SJCRH30 (cell line): ENCODE data around the gene NCOA6. TPM values are rescaled to one million over a fixed set of nuclear protein-coding genes. Genes with fewer than 3 reads are reported as not detected.

Experiments used
- DNase-seq, 2 experiments: peaks; one replicate each; pipeline ENCODE4 v3.0.0-alpha.2; 2015 to 2020
- H3K27ac ChIP-seq: fragments of 250-450 bp; sonication (Bioruptor Pico); 2 replicates; pipeline ENCODE4 v1.5.1; 2020; ENCODE audit warnings: mild to moderate bottlenecking, moderate library complexity
- H3K27me3 ChIP-seq: fragments of 250-450 bp; sonication (Bioruptor Pico); 2 replicates; pipeline ENCODE4 v1.5.1; 2020; ENCODE audit warnings: mild to moderate bottlenecking, moderate library complexity
- H3K36me3 ChIP-seq: fragments of 250-450 bp; sonication (Bioruptor Pico); 2 replicates; pipeline ENCODE4 v1.5.1; 2020; ENCODE audit warnings: mild to moderate bottlenecking, moderate library complexity
- H3K4me1 ChIP-seq: fragments of 250-450 bp; sonication (Bioruptor Pico); 2 replicates; pipeline ENCODE4 v1.5.1; 2020; ENCODE audit warnings: mild to moderate bottlenecking, moderate library complexity
- H3K4me3 ChIP-seq: fragments of 250-450 bp; sonication (Bioruptor Pico); 2 replicates; pipeline ENCODE4 v1.5.1; 2020; ENCODE audit warnings: mild to moderate bottlenecking, moderate library complexity
- H3K9me3 ChIP-seq: fragments of 250-450 bp; sonication (Bioruptor Pico); replicated peaks from 2 replicates; pipeline ENCODE4 v1.5.1; 2020; ENCODE audit warnings: mild to moderate bottlenecking, moderate library complexity
- total RNA-seq: library from RNA; depleted of rRNA; stranded (reverse); fragments of >200 nt; shearing (Covaris generic); gene quantifications from 2 replicates; pipeline ENCODE4 v1.2.3, GENCODE V29; 2014

Gene NCOA6
- total RNA-seq, 1 experiment from 2014 or later = 21.5 TPM

- no peak for DNase-seq
- Histone ChIP-seq H3K9me3 (no peaks in the 10 kb centered on the region), H3K27ac (no peak overlapping the region), H3K27me3 (no peaks in the 10 kb centered on the region), H3K4me1 (peaks cover 10% of the 10 kb centered on the region; the same call in 1 of the 2 replicates), H3K36me3 (peaks cover 43% of the 10 kb centered on the region), H3K4me3 (no peak overlapping the region)
Measured at GRCh38 chr20:34774449-34774848, 51.0 kb downstream of the NCOA6 start.

GRCh38 chr20:34773726-34774125 is 51.7 kb downstream of the NCOA6 start:
- Histone ChIP-seq H3K27ac (no peak overlapping the region), H3K9me3 (no peaks in the 10 kb centered on the region), H3K36me3 (peaks cover 43% of the 10 kb centered on the region)

GRCh38 chr20:34772437-34772836 is 53.0 kb downstream of the NCOA6 start:
- no peak overlapping the region for H3K4me3 ChIP-seq

More at GRCh38 chr20:34773726-34774125, 51.7 kb downstream of the NCOA6 start:
- H3K4me3 ChIP-seq = no peak overlapping the region
- peaks cover 10% of the 10 kb centered on the region; the same call in 1 of the 2 replicates for H3K4me1 ChIP-seq
- DNase-seq = no peak
- H3K27me3 ChIP-seq = no peaks in the 10 kb centered on the region

GRCh38 chr20:34771680-34772081 is 53.8 kb downstream of the NCOA6 start:
- peaks cover 53% of the 10 kb centered on the region for H3K36me3 ChIP-seq
- peaks cover 10% of the 10 kb centered on the region; the same call in 1 of the 2 replicates for H3K4me1 ChIP-seq
- no peak for DNase-seq
- H3K27me3 ChIP-seq = no peaks in the 10 kb centered on the region
- no peak overlapping the region for H3K27ac ChIP-seq
- no peaks in the 10 kb centered on the region for H3K9me3 ChIP-seq
- H3K4me3 ChIP-seq = no peak overlapping the region

More at GRCh38 chr20:34772437-34772836, 53.0 kb downstream of the NCOA6 start:
- H3K36me3 ChIP-seq = peaks cover 48% of the 10 kb centered on the region
- H3K27ac ChIP-seq = no peak overlapping the region
- peaks cover 10% of the 10 kb centered on the region; the same call in 1 of the 2 replicates for H3K4me1 ChIP-seq
- no peak for DNase-seq
- no peaks in the 10 kb centered on the region for H3K9me3 ChIP-seq
- H3K27me3 ChIP-seq = no peaks in the 10 kb centered on the region

- no peak for DNase-seq
- H3K4me3 ChIP-seq = no peak overlapping the region
- peaks cover 8% of the 10 kb centered on the region; the same call in 1 of the 2 replicates for H3K4me1 ChIP-seq
- H3K27ac ChIP-seq = no peak overlapping the region
- H3K9me3 ChIP-seq = no peaks in the 10 kb centered on the region
- H3K36me3 ChIP-seq = peaks cover 55% of the 10 kb centered on the region
- no peaks in the 10 kb centered on the region for H3K27me3 ChIP-seq
Measured at GRCh38 chr20:34768096-34768495, 57.4 kb downstream of the NCOA6 start.

- H3K27me3 ChIP-seq = no peaks in the 10 kb centered on the region
- no peak overlapping the region for H3K4me3 ChIP-seq
- no peak for DNase-seq
- H3K9me3 ChIP-seq = no peaks in the 10 kb centered on the region
- peaks cover 72% of the 10 kb centered on the region for H3K36me3 ChIP-seq
- H3K27ac ChIP-seq = no peak overlapping the region
- H3K4me1 ChIP-seq = no peaks in the 10 kb centered on the region
Measured at GRCh38 chr20:34762031-34762555, 63.4 kb downstream of the NCOA6 start.

- Histone ChIP-seq H3K9me3 (no peaks in the 10 kb centered on the region), H3K27me3 (no peaks in the 10 kb centered on the region), H3K27ac (no peak overlapping the region), H3K4me3 (no peak overlapping the region), H3K4me1 (no peaks in the 10 kb centered on the region), H3K36me3 (peaks cover 70% of the 10 kb centered on the region)
- DNase-seq = no peak
Measured at GRCh38 chr20:34755367-34755766, 70.1 kb downstream of the NCOA6 start.

- Histone ChIP-seq H3K27me3 (no peaks in the 10 kb centered on the region), H3K27ac (no peak overlapping the region), H3K4me3 (no peak overlapping the region), H3K4me1 (no peaks in the 10 kb centered on the region), H3K9me3 (no peaks in the 10 kb centered on the region), H3K36me3 (peaks cover 70% of the 10 kb centered on the region)
- DNase-seq = no peak
Measured at GRCh38 chr20:34754611-34755010, 70.8 kb downstream of the NCOA6 start.

GRCh38 chr20:34753706-34754461 is 71.6 kb downstream of the NCOA6 start:
- DNase-seq = no peak
- Histone ChIP-seq H3K36me3 (peaks cover 73% of the 10 kb centered on the region), H3K27me3 (no peaks in the 10 kb centered on the region), H3K4me3 (no peak overlapping the region), H3K27ac (no peak overlapping the region), H3K4me1 (no peaks in the 10 kb centered on the region), H3K9me3 (no peaks in the 10 kb centered on the region)

GRCh38 chr20:34751453-34751852 is 74.0 kb downstream of the NCOA6 start:
- no peak overlapping the region for H3K27ac ChIP-seq
- H3K36me3 ChIP-seq = peaks cover 68% of the 10 kb centered on the region
- no peak for DNase-seq
- H3K27me3 ChIP-seq = no peaks in the 10 kb centered on the region
- no peak overlapping the region for H3K4me3 ChIP-seq
- no peaks in the 10 kb centered on the region for H3K4me1 ChIP-seq
- no peaks in the 10 kb centered on the region for H3K9me3 ChIP-seq

GRCh38 chr20:34750484-34750883 is 75.0 kb downstream of the NCOA6 start:
- Histone ChIP-seq H3K27me3 (no peaks in the 10 kb centered on the region), H3K9me3 (no peaks in the 10 kb centered on the region), H3K4me3 (no peak overlapping the region), H3K4me1 (no peaks in the 10 kb centered on the region), H3K27ac (no peak overlapping the region), H3K36me3 (peaks cover 72% of the 10 kb centered on the region)
- no peak for DNase-seq

GRCh38 chr20:34748709-34749108 is 76.7 kb downstream of the NCOA6 start:
- H3K27me3 ChIP-seq = no peaks in the 10 kb centered on the region
- no peak overlapping the region for H3K4me3 ChIP-seq
- DNase-seq = no peak
- H3K9me3 ChIP-seq = no peaks in the 10 kb centered on the region
- H3K36me3 ChIP-seq = peaks cover 72% of the 10 kb centered on the region
- H3K4me1 ChIP-seq = no peaks in the 10 kb centered on the region
- no peak overlapping the region for H3K27ac ChIP-seq

- no peaks in the 10 kb centered on the region for H3K4me1 ChIP-seq
- peaks cover 78% of the 10 kb centered on the region for H3K36me3 ChIP-seq
- no peak overlapping the region for H3K4me3 ChIP-seq
- DNase-seq = no peak
- no peak overlapping the region for H3K27ac ChIP-seq
- no peaks in the 10 kb centered on the region for H3K9me3 ChIP-seq
- no peaks in the 10 kb centered on the region for H3K27me3 ChIP-seq
Measured at GRCh38 chr20:34747479-34747878, 78.0 kb downstream of the NCOA6 start.

- H3K27me3 ChIP-seq = no peaks in the 10 kb centered on the region
- no peaks in the 10 kb centered on the region for H3K9me3 ChIP-seq
- no peak overlapping the region for H3K4me3 ChIP-seq
- H3K4me1 ChIP-seq = no peaks in the 10 kb centered on the region
- no peak for DNase-seq
- peaks cover 80% of the 10 kb centered on the region for H3K36me3 ChIP-seq
- no peak overlapping the region for H3K27ac ChIP-seq
Measured at GRCh38 chr20:34746674-34747073, 78.8 kb downstream of the NCOA6 start.

GRCh38 chr20:34744847-34745246 is 80.6 kb downstream of the NCOA6 start:
- Histone ChIP-seq H3K4me3 (no peak overlapping the region), H3K27me3 (no peaks in the 10 kb centered on the region), H3K9me3 (no peaks in the 10 kb centered on the region), H3K36me3 (peaks cover 79% of the 10 kb centered on the region), H3K4me1 (no peaks in the 10 kb centered on the region), H3K27ac (no peak overlapping the region)
- DNase-seq = no peak

GRCh38 chr20:34744340-34744739 is 81.1 kb downstream of the NCOA6 start:
- DNase-seq = no peak
- H3K4me1 ChIP-seq = no peaks in the 10 kb centered on the region
- H3K36me3 ChIP-seq = peaks cover 79% of the 10 kb centered on the region
- no peaks in the 10 kb centered on the region for H3K27me3 ChIP-seq
- no peak overlapping the region for H3K27ac ChIP-seq
- H3K4me3 ChIP-seq = no peak overlapping the region
- no peaks in the 10 kb centered on the region for H3K9me3 ChIP-seq
